HS-5 (cell line): ENCODE measurements around the gene MEFV.
"Not testable (repeated sequence)": the region's sequence is repeated elsewhere in the genome, so short reads cannot be mapped to it uniquely, and the experiment has no call there.

Source experiments
- DNase-seq: peaks from one replicate; pipeline ENCODE4 v3.0.0-alpha.2; 2012; ENCODE audit warnings: low read depth

The MEFV gene

GRCh38 chr16:3215601-3216262, 40.7 kb downstream of the MEFV start:
- no peak for DNase-seq

GRCh38 chr16:3214904-3215600, 41.4 kb downstream of the MEFV start:
- no peak for DNase-seq

DNA sequence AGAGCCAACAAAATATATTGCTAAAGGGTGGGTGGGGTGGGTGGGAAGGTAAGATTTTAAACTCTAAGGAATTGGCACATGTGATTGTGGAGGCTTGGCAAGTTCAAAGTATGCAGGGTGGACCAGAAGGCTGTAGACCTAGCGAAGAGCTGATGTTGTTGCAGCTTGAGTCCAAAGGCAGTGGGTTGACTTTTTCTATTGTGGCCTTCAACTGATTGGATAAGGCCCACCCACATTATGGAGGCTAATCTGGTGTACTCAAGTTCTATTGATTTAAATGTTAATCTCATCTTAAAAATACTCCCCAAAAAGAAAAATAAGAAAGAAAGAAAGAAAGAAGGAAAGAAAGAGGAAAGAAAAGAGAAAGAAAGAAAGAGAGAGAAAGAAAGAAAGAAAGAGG, 43.9 kb downstream of the MEFV start:
- no peak for DNase-seq

GRCh38 chr16:3212006-3212405, 44.4 kb downstream of the MEFV start:
- DNase-seq: no peak

DNA sequence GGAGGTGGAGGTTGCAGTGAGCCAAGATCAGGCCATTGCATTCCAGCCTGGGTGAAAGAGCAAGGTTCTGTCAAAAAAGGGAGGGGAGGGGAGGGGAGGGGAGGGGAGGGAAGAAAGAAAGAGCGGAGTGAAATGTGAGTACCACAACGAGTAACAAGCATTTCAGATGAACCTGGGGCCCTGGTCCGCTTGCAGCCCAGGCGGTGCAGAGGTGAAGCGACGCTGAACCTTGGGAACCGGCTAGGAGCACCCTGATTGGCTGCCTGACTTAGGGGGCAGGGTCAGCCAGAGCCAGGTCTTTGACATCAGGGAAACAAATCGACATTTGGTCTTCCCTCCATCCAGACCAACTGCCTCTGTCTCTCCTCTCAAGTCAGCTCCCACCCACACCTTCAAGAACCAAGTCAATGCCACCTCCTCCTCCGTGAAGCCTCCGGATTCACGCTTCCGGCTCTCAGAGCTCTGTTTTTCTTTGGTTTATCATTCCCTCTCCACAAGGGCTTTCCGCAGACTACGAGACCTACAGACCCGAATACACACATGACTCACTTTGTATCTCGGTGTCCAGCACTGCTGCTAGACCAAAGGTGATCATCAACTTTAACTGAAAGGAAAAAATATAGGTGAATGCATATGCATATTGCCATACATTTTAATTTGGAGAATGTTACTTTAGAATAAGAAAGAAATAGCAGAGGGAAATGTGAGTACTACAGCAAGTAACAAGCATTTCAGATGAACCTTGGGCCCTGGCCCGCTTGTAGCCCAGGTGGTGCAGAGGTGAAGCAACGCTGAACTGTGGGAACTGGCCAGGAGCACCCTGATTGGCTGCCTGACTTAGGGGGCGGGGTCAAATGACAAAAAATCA, 49.1 kb downstream of the MEFV start:
- no peak for DNase-seq

- DNase-seq: not testable (repeated sequence)
Observed at GRCh38 chr16:3205939-3206338, 50.5 kb downstream of the MEFV start.

GRCh38 chr16:3202903-3203539, 53.4 kb downstream of the MEFV start:
- no peak for DNase-seq

DNA sequence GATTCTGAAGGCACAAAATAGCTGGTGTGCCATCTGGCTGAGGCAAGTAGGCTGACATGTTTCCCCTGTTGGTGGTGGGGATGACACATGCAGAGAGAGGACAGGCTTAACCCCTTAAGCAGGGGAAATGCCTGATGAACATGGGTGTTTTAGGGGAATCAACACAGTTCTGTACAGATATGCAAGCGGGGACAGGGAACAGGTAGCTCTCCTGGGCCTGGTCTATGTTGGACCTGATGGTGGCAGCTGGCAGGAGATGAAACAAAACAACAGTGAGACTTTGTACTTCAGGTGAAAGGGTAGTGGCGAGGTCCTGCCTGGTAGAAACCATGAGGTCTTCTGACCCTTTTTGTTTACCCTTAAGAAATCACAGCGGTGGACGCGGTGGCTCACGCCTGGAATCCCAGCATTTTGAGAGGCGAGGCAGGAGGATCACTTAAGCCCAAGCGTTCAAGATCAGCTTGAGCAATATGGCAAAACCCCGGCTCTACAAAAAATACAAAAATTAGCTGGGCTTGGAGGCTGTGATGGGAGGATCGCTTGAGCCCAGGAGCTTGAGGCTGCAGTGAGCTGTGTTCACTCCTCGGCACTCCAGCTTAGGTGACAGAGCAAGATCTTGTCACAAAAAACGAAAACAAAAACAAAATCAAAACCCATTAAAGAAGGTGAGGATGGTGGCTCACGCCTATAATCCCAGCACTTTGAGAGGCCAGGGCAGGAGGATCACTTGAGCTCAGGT, 57.9 kb downstream of the MEFV start:
- no peak for DNase-seq

DNA sequence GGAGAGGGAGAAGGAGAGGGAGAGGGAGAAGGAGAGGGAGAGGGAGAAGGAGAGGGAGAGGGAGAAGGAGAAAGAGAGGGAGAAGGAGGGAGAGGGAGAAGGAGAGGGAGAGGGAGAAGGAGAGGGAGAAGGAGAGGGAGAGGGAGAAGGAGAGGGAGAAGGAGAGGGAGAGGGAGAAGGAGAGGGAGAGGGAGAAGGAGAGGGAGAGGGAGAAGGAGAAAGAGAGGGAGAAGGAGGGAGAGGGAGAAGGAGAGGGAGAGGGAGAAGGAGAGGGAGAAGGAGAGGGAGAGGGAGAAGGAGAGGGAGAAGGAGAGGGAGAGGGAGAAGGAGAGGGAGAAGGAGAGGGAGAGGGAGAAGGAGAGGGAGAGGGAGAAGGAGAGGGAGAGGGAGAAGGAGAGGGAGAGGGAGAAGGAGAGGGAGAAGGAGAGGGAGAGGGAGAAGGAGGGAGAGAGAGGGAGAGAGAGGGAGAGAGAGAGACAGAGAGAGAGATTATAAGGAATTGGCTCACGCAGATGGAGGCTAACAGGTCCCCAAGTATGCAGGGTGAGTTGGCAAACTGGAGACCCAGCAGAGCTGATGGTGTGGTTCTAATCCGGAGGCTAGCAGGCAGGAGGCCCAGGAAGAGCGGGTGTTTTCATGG, 58.6 kb downstream of the MEFV start:
- DNase-seq: not testable (repeated sequence)

GRCh38 chr16:3195975-3196374, 60.5 kb downstream of the MEFV start:
- DNase-seq: no peak

DNA sequence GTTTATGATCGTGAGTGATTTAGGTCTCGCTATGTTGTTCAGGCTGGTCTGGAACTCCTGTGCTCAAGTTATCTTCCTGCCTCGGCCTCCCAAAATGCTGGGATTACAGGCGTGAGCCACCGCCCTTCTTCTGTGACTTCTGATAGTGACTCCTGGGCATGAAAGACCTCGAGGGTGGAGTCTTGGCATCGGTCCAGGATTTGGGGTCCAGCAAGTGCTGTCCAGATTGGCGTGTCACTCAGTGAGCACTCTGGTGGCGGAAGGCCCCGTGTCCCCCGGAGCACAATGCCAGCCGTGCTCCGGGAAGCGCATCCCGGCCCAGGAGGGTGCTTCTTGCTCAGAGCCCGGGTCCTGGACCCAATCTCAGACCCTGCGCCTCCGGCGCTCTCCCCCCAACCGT, 61.6 kb downstream of the MEFV start:
- DNase-seq: no peak

DNA sequence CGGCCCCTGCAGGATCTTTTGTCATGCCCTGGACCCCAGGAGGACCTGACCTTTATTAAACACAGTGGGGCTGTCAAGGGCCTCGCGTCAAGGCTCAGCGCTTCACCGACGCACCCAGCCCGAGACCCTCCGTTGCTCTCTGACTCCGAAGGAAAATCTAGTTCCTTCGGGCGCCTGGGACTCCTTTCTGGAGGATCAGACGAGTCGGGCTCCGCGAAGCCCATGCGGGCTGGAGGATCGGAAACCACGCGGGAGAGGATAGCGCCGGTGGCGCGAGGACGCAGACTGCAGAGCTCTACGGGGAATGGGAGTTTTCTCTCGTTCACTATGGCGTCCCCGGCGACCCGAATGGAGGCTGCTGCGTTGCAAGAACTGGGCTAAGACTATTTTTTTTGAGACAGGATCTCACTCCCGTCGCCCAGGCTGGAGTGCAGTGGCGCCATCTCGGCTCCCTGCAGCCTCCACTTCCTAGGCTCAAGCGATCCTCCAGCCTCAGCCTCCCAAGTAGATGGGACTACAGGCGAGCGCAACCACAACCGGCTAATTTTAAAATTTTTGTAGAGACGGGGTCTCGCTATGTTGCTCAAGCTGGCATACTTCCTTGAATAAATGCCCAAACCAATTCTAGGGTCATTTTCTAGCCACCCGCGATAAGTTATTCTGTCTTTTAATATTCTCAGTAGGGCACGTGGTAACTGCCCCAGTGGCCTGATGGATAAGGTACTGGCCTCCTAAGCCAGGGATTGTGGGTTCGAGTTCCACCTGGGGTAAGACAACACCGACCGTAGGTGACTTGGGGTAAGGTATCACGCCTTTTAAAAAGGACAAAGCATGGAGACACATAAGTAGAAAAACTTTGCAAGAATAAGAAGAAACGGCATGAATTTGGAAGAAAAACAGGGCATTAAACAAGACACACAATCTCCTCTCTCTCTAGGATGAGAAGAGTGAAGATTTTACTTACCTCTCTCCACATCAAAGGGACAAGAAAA, 62.9 kb downstream of the MEFV start:
- no peak for DNase-seq

DNA sequence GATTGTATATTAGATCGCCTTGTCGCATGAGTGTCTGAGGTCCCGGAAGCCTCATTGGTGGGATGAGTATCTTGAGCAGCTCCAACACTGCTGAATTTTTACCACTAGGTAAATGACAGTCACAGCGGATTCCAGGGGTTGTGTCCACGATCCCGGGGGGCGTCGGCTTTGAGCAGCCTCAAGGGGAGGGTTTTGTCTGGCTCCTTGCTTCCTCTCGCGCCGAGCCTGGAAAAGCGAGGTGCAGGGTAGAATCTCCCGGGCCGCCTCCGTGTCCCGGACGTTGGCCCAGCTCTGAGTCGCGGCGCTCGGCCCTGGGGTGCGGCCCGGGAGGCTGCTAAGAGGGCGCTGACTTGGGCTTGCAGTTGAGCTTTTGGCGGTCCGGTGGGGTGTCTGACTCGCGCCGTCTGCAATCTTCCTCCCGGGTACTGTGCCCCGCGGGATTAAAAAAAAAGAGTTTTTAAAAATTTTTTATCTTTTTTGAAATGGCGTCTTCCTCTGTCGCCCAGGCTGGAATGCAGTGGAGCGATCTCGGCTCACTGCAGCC, 63.9 kb downstream of the MEFV start:
- DNase-seq: no peak
